ENCODE results near the gene ZNF791.

GRCh38 chr19:12647490-12648071, 36.9 kb downstream of the ZNF791 start:
- TF ChIP-seq EZH2 (IDR thresholded peaks at IDR 0.05; ENCODE audit: low read length, missing control alignments): no peak
- TF ChIP-seq, protein P1, sequence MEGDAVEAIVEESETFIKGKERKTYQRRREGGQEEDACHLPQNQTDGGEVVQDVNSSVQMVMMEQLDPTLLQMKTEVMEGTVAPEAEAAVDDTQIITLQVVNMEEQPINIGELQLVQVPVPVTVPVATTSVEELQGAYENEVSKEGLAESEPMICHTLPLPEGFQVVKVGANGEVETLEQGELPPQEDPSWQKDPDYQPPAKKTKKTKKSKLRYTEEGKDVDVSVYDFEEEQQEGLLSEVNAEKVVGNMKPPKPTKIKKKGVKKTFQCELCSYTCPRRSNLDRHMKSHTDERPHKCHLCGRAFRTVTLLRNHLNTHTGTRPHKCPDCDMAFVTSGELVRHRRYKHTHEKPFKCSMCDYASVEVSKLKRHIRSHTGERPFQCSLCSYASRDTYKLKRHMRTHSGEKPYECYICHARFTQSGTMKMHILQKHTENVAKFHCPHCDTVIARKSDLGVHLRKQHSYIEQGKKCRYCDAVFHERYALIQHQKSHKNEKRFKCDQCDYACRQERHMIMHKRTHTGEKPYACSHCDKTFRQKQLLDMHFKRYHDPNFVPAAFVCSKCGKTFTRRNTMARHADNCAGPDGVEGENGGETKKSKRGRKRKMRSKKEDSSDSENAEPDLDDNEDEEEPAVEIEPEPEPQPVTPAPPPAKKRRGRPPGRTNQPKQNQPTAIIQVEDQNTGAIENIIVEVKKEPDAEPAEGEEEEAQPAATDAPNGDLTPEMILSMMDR (conservative IDR thresholded peaks at IDR 0.05 in 1 of 2, IDR thresholded peaks at IDR 0.05 in 1 of 2; ENCODE audit: low read depth in 1 of 2, low read length in 2 of 2): no peak
